Activated CD4-positive, alpha-beta T cell treated with anti-CD3 and anti-CD28 coated beads, Interleukin-2, amount 10 ng/mL, durations not matched to agents 7 days and 5 days (primary cell): Measurements from ENCODE around the gene MPP2. TPM values are rescaled to one million over a fixed set of nuclear protein-coding genes. Genes with fewer than 3 reads are reported as not detected.

Source experiments
- CTCF ChIA-PET: fragments of 350-600 bp; sonication (Branson Sonifier 250); formaldehyde crosslinking; loops from one replicate; lab custom pipeline; 2021; ENCODE audit warnings: antibody characterized with exemption; lab: Charles Lee
- POLR2A ChIA-PET: fragments of 350-600 bp; sonication (Branson Sonifier 250); formaldehyde crosslinking; loops from one replicate; lab custom pipeline; 2021; ENCODE audit warnings: antibody characterized with exemption; lab: Charles Lee
- DNase-seq: peaks from one replicate; pipeline ENCODE4 v3.0.0-alpha.2; 2020
- H3K27ac Mint-ChIP-seq: one replicate; pipeline ENCODE4 v1.8.0; 2021; ENCODE audit warnings: mild to moderate bottlenecking, moderate library complexity, mixed read lengths
- H3K27me3 Mint-ChIP-seq: one replicate; pipeline ENCODE4 v1.8.0; 2021; ENCODE audit warnings: mixed read lengths
- H3K36me3 Mint-ChIP-seq: one replicate; pipeline ENCODE4 v1.8.0; 2021; ENCODE audit warnings: low read depth, mixed read lengths
- H3K4me1 Mint-ChIP-seq: one replicate; pipeline ENCODE4 v1.8.0; 2021; ENCODE audit warnings: mixed read lengths
- H3K4me3 Mint-ChIP-seq: one replicate; pipeline ENCODE4 v1.8.0; 2021; ENCODE audit warnings: mild to moderate bottlenecking, moderate library complexity, mixed read lengths
- H3K9me3 Mint-ChIP-seq: one replicate; pipeline ENCODE4 v1.8.0; 2021; ENCODE audit warnings: mixed read lengths
- total RNA-seq, 2 experiments: library from RNA; stranded (reverse); gene quantifications; one replicate each; pipeline ENCODE4 v1.2.3, GENCODE V29; 2021

MPP2 gene
- total RNA-seq, 2 experiments from 2014 or later, result 0.60 to 0.69 TPM

GRCh38 chr17:43831633-43832032 is 75.7 kb downstream of the MPP2 start:
- ChIA-PET CTCF (interaction anchor here (0.5 to 1.1 kb wide), 2 partner anchors 9 to 974 kb away, joined by 3 to 4 read pairs; no protein-coding TSS in a partner anchor), POLR2A (no interaction called here)
- Mint-ChIP-seq H3K9me3 (no peaks in the 10 kb centered on the region), H3K4me3 (no peak overlapping the region), H3K4me1 (peaks cover 13% of the 10 kb centered on the region), H3K36me3 (no peaks in the 10 kb centered on the region), H3K27ac (no peak overlapping the region), H3K27me3 (peaks cover 43% of the 10 kb centered on the region)
- DNase-seq, result no peak

GRCh38 chr17:43830510-43831140 is 76.7 kb downstream of the MPP2 start:
- no peak overlapping the region for H3K4me3 Mint-ChIP-seq
- peaks cover 13% of the 10 kb centered on the region for H3K4me1 Mint-ChIP-seq
- H3K9me3 Mint-ChIP-seq, result no peaks in the 10 kb centered on the region
- H3K27ac Mint-ChIP-seq, result no peak overlapping the region
- no peak for DNase-seq
- H3K36me3 Mint-ChIP-seq, result no peaks in the 10 kb centered on the region
- peaks cover 37% of the 10 kb centered on the region for H3K27me3 Mint-ChIP-seq
- CTCF ChIA-PET, result interaction anchor here (1.2 kb wide), 2 partner anchors 11 to 137 kb away, joined by 3 to 4 read pairs; no protein-coding TSS in a partner anchor
- POLR2A ChIA-PET, result interaction anchor here (0.6 kb wide), 1 partner anchor 24 kb away, joined by 5 read pairs; no protein-coding TSS in a partner anchor

- H3K27ac Mint-ChIP-seq, result no peak overlapping the region
- H3K4me3 Mint-ChIP-seq, result no peak overlapping the region
- DNase-seq, result no peak
- peaks cover 13% of the 10 kb centered on the region for H3K4me1 Mint-ChIP-seq
- ChIA-PET POLR2A (no interaction called here), CTCF (no interaction called here)
- H3K27me3 Mint-ChIP-seq, result peaks cover 36% of the 10 kb centered on the region
- H3K9me3 Mint-ChIP-seq, result no peaks in the 10 kb centered on the region
- no peaks in the 10 kb centered on the region for H3K36me3 Mint-ChIP-seq
Measured at GRCh38 chr17:43829738-43830137, 77.6 kb downstream of the MPP2 start.

- CTCF ChIA-PET, result interaction anchor here (1.5 kb wide), 1 partner anchor 19 kb away, joined by 4 read pairs; no protein-coding TSS in a partner anchor
Measured at GRCh38 chr17:43827596-43827995, 79.7 kb downstream of the MPP2 start.

GRCh38 chr17:43826206-43826605 is 81.1 kb downstream of the MPP2 start:
- peaks cover 3% of the 10 kb centered on the region for H3K4me1 Mint-ChIP-seq
- H3K4me3 Mint-ChIP-seq, result no peak overlapping the region
- no peaks in the 10 kb centered on the region for H3K36me3 Mint-ChIP-seq
- ChIA-PET POLR2A (interaction anchor here (0.6 kb wide), 1 partner anchor 228 kb away, joined by 3 read pairs; no protein-coding TSS in a partner anchor), CTCF (interaction anchor here (1.5 kb wide), 1 partner anchor 20 kb away, joined by 4 read pairs; no protein-coding TSS in a partner anchor)
- no peak for DNase-seq
- H3K27me3 Mint-ChIP-seq, result peaks cover 9% of the 10 kb centered on the region
- no peaks in the 10 kb centered on the region for H3K9me3 Mint-ChIP-seq
- H3K27ac Mint-ChIP-seq, result no peak overlapping the region

More at GRCh38 chr17:43827596-43827995, 79.7 kb downstream of the MPP2 start:
- Mint-ChIP-seq H3K36me3 (no peaks in the 10 kb centered on the region), H3K27me3 (peaks cover 22% of the 10 kb centered on the region), H3K9me3 (no peaks in the 10 kb centered on the region), H3K4me3 (no peak overlapping the region), H3K27ac (no peak overlapping the region), H3K4me1 (peaks cover 6% of the 10 kb centered on the region)
- DNase-seq, result no peak
- POLR2A ChIA-PET, result no interaction called here

GRCh38 chr17:43825567-43825966 is 81.8 kb downstream of the MPP2 start:
- POLR2A ChIA-PET, result interaction anchor here (0.6 kb wide), 1 partner anchor 227 kb away, joined by 3 read pairs; no protein-coding TSS in a partner anchor
- no peaks in the 10 kb centered on the region for H3K4me1 Mint-ChIP-seq
- DNase-seq, result no peak
- H3K36me3 Mint-ChIP-seq, result no peaks in the 10 kb centered on the region
- H3K4me3 Mint-ChIP-seq, result no peak overlapping the region
- H3K27me3 Mint-ChIP-seq, result peaks cover 3% of the 10 kb centered on the region
- CTCF ChIA-PET, result interaction anchor here (2.0 kb wide), 1 partner anchor 20 kb away, joined by 5 read pairs; no protein-coding TSS in a partner anchor
- no peaks in the 10 kb centered on the region for H3K9me3 Mint-ChIP-seq
- H3K27ac Mint-ChIP-seq, result no peak overlapping the region

Other genes with a start within 250 kb of the MPP2 start
- 1 to 10 TPM; 5.1 to 6.6 TPM for gene MEOX1, start 245.6 kb downstream of the MPP2 start, total RNA-seq
- not detected for gene SOST, start 148.7 kb downstream of the MPP2 start, total RNA-seq
- 1 to 10 TPM; 7.1 to 8.3 TPM for gene DUSP3, start 128.6 kb downstream of the MPP2 start, total RNA-seq
- not detected for gene CFAP97D1, start 127.1 kb downstream of the MPP2 start, total RNA-seq
- not detected for gene MPP3, start 74.4 kb downstream of the MPP2 start, total RNA-seq
- not detected for gene CD300LG, start 60.4 kb downstream of the MPP2 start, total RNA-seq
- not detected for gene PPY, start 34.9 kb upstream of the MPP2 start, total RNA-seq
- not detected for gene PYY, start 46.4 kb upstream of the MPP2 start, total RNA-seq
- under 1 TPM; 0.75 to 0.79 TPM for gene NAGS, start 97.1 kb upstream of the MPP2 start, total RNA-seq
- 10 to 100 TPM; 25.6 to 28.8 TPM for gene TMEM101, start 107.4 kb upstream of the MPP2 start, total RNA-seq
- gene LSM12, start 159.1 kb upstream of the MPP2 start, total RNA-seq, result 10 to 100 TPM; 59.3 to 64.8 TPM
- 10 to 100 TPM; 18.1 to 25.2 TPM for gene G6PC3, start 163.2 kb upstream of the MPP2 start, total RNA-seq
- gene HDAC5, start 216.1 kb upstream of the MPP2 start, total RNA-seq, result 10 to 100 TPM; 27.0 to 32.3 TPM
- gene HROB, start 234.4 kb upstream of the MPP2 start, total RNA-seq, result 10 to 100 TPM; 15.1 to 16.4 TPM